GM12874 (cell line): ENCODE measurements around the gene AP2S1.

Experiments
- CTCF ChIP-seq: IDR thresholded peaks from 2 replicates; pipeline ENCODE4 v1.5.1; 2011; ENCODE audit warnings: low read depth, mild to moderate bottlenecking, control low read depth, low read length, moderate library complexity; ENCODE audit not compliant: insufficient read depth

The AP2S1 gene

GRCh38 chr19:46875657-46876056 lies 25.0 kb upstream of the AP2S1 start:
- TF ChIP-seq CTCF: no peak

- no peak for TF ChIP-seq CTCF
Observed at GRCh38 chr19:46875234-46875633, 24.6 kb upstream of the AP2S1 start.

- TF ChIP-seq CTCF: no peak
Observed at GRCh38 chr19:46872967-46873366, 22.3 kb upstream of the AP2S1 start.

GRCh38 chr19:46868025-46868802 lies 17.6 kb upstream of the AP2S1 start:
- no peak for TF ChIP-seq CTCF

GRCh38 chr19:46867170-46867569 lies 16.5 kb upstream of the AP2S1 start:
- TF ChIP-seq CTCF: no peak

- TF ChIP-seq CTCF: no peak
Observed at GRCh38 chr19:46866407-46867136, 15.9 kb upstream of the AP2S1 start.

GRCh38 chr19:46863818-46864629 lies 13.4 kb upstream of the AP2S1 start:
- TF ChIP-seq CTCF: no peak
